ENCODE results near the gene NAALADL1.

The NAALADL1 gene

DNA sequence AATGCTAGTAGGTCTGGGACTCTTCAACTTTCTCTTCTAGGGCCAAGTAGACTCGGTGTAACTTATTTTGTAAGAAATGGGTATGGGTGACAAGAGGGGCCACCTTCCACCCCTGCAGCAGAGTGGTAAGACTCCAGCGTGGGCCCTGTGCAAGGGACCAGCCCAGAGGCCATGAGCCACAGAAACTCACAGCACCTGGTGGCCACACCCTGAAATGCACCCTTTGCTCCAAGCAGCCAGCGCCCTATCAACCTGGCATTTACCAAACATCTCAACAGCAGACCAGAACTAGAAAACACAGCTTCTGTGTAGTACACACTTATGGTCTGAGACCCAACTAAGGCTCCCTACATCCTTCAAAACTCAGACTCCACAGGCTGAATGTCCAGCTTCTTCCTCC is 19.8 kb upstream of the NAALADL1 start:
- Histone ChIP-seq H3K79me2 (no peaks in the 10 kb centered on the region), H3K9ac (no peak overlapping the region), H2AFZ (no peak overlapping the region), H3K4me2 (ENCODE audit: low read length) (no peak overlapping the region), H3K9me3 (ENCODE audit: control insufficient read depth, low read length) (no peaks in the 10 kb centered on the region), H3K27me3 (ENCODE audit: control insufficient read depth, insufficient read depth, low read length) (no peaks in the 10 kb centered on the region), H3K27ac (no peak overlapping the region), H3K36me3 (ENCODE audit: control insufficient read depth, insufficient read depth, low read length) (no peaks in the 10 kb centered on the region), H3K4me1 (no peaks in the 10 kb centered on the region), H3K4me3 (ENCODE audit: low read depth, low read length) (no peak overlapping the region)
- TF ChIP-seq, protein P1, sequence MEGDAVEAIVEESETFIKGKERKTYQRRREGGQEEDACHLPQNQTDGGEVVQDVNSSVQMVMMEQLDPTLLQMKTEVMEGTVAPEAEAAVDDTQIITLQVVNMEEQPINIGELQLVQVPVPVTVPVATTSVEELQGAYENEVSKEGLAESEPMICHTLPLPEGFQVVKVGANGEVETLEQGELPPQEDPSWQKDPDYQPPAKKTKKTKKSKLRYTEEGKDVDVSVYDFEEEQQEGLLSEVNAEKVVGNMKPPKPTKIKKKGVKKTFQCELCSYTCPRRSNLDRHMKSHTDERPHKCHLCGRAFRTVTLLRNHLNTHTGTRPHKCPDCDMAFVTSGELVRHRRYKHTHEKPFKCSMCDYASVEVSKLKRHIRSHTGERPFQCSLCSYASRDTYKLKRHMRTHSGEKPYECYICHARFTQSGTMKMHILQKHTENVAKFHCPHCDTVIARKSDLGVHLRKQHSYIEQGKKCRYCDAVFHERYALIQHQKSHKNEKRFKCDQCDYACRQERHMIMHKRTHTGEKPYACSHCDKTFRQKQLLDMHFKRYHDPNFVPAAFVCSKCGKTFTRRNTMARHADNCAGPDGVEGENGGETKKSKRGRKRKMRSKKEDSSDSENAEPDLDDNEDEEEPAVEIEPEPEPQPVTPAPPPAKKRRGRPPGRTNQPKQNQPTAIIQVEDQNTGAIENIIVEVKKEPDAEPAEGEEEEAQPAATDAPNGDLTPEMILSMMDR (IDR thresholded peaks at IDR 0.05), result peak; percentile 21

DNA sequence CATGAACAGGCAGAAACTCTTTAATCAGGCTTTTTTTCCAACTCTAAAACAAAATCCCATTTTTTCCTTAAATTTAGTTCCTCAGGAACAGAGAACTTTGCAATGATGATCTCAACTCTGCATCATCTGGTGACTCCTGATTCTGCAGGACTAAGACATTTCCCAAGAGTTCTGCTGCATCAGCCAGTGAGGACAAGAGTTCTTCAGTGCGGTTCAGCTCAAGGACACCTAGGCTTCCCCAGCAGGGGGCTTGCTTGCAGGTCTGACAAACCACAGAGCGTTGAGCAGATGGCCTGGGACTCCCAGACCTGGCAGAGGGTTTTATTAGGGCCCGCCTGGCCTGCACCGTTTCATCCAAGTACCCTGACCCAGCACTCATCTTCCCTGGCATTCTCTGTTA is 19.1 kb upstream of the NAALADL1 start:
- Histone ChIP-seq H3K9me3 (ENCODE audit: control insufficient read depth, low read length) (no peaks in the 10 kb centered on the region), H3K4me3 (ENCODE audit: low read depth, low read length) (no peak overlapping the region), H3K4me2 (ENCODE audit: low read length) (no peak overlapping the region), H3K36me3 (ENCODE audit: control insufficient read depth, insufficient read depth, low read length) (no peaks in the 10 kb centered on the region), H3K27ac (no peak overlapping the region), H3K9ac (no peak overlapping the region), H2AFZ (no peak overlapping the region), H3K27me3 (ENCODE audit: control insufficient read depth, insufficient read depth, low read length) (no peaks in the 10 kb centered on the region), H3K79me2 (no peaks in the 10 kb centered on the region), H3K4me1 (no peaks in the 10 kb centered on the region)
- TF ChIP-seq, protein P1 (IDR thresholded peaks at IDR 0.05), result no peak

DNA sequence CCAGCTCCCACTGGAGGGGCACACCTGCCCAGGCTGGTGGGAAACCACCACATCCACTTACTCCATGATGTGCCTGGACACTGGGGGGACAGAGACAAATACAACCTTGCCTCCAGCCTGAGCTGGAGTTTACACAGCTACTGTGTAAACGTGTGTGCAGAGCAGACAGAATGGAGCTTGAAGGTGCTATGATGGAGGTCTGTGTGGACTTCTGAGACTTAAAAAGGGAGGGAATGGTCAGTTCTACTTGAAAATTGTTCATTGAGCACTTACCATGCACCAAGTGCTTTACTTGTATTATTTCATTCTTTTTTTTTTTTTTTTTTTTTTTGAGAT is 14.2 kb upstream of the NAALADL1 start:
- Histone ChIP-seq H2AFZ (no peak overlapping the region), H3K4me1 (no peaks in the 10 kb centered on the region), H3K27ac (no peak overlapping the region), H3K4me2 (ENCODE audit: low read length) (no peak overlapping the region), H3K36me3 (ENCODE audit: control insufficient read depth, insufficient read depth, low read length) (no peaks in the 10 kb centered on the region), H3K9me3 (ENCODE audit: control insufficient read depth, low read length) (no peaks in the 10 kb centered on the region), H3K9ac (no peak overlapping the region), H3K27me3 (ENCODE audit: control insufficient read depth, insufficient read depth, low read length) (no peaks in the 10 kb centered on the region), H3K79me2 (no peaks in the 10 kb centered on the region), H3K4me3 (ENCODE audit: low read depth, low read length) (no peak overlapping the region)
- TF ChIP-seq, protein P1 (IDR thresholded peaks at IDR 0.05), result no peak

DNA sequence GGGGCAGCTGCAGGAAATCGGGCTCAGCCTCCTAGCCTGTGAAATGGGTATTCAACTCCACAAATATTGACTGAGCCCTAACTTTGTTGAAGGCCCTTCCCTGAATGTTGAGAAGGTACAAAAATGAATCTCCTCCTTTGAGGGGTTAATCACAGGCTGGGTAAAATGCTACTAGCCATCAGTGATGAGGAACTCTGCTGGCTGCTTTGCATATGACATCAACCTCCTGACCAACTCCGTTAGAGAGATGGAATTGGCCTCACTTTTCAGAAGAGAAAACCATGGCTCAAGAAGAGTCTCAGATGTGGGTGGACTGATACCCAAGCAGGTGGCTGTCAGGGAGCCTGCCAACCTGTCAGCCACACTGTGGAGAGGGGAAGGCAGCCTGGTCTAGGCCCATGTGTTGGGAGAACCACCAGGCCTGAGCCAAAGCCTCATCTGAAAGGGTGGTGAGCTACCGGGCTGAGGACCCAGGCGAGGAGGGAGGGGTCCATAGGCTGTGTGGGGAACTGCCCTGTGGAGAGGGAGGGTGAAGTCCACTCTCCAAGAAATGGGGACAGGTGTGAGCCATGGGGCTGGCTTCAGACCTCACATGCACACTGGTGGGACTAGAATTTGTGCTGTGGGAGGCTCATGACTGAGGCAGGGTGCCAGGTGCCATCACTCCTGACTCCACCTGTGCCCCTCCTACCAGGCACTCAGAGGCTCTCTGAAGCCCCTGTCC is 13.7 kb upstream of the NAALADL1 start:
- H3K4me1 ChIP-seq, result no peaks in the 10 kb centered on the region
- H3K4me2 ChIP-seq (ENCODE audit: low read length), result no peak overlapping the region
- no peak overlapping the region for H3K4me3 ChIP-seq (ENCODE audit: low read depth, low read length)
- H3K36me3 ChIP-seq (ENCODE audit: control insufficient read depth, insufficient read depth, low read length), result no peaks in the 10 kb centered on the region
- TF ChIP-seq, protein P1 (IDR thresholded peaks at IDR 0.05), result no peak
- H3K9me3 ChIP-seq (ENCODE audit: control insufficient read depth, low read length), result no peaks in the 10 kb centered on the region
- no peaks in the 10 kb centered on the region for H3K27me3 ChIP-seq (ENCODE audit: control insufficient read depth, insufficient read depth, low read length)
- H2AFZ ChIP-seq, result no peak overlapping the region
- no peaks in the 10 kb centered on the region for H3K79me2 ChIP-seq
- H3K27ac ChIP-seq, result no peak overlapping the region
- no peak overlapping the region for H3K9ac ChIP-seq

DNA sequence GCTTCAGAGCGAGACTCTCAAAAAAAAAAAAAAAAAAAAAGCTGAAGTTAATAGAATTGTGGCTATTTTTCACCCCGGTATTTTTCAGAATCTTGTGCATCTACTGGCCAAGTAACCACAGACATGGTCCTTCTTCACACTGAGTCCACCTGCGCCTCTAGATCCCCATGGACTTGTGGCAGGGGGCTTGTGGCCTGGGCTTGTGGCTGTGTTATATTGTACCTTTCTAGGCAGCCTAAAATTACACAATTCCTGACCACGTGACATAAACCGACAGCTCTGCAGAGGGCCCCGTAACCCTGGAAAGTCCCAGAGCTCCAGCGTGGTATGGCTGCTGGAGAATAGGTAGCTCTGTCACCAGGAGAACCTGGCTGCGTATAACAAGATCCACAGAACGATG is 10.9 kb upstream of the NAALADL1 start:
- H3K9ac ChIP-seq, result no peak overlapping the region
- TF ChIP-seq, protein P1 (IDR thresholded peaks at IDR 0.05), result no peak
- no peaks in the 10 kb centered on the region for H3K4me1 ChIP-seq
- H3K4me2 ChIP-seq (ENCODE audit: low read length), result no peak overlapping the region
- H3K79me2 ChIP-seq, result no peaks in the 10 kb centered on the region
- no peak overlapping the region for H3K27ac ChIP-seq
- H3K9me3 ChIP-seq (ENCODE audit: control insufficient read depth, low read length), result no peaks in the 10 kb centered on the region
- no peaks in the 10 kb centered on the region for H3K27me3 ChIP-seq (ENCODE audit: control insufficient read depth, insufficient read depth, low read length)
- no peaks in the 10 kb centered on the region for H3K36me3 ChIP-seq (ENCODE audit: control insufficient read depth, insufficient read depth, low read length)
- H3K4me3 ChIP-seq (ENCODE audit: low read depth, low read length), result no peak overlapping the region
- H2AFZ ChIP-seq, result no peak overlapping the region
